CD14-positive monocyte (primary cell): ENCODE measurements around the gene ITGA2. TPM values are rescaled to one million over a fixed set of nuclear protein-coding genes. Genes with fewer than 3 reads are reported as not detected.

Experiments
- DNase-seq, 3 donors: peaks; one replicate each; pipeline ENCODE4 v3.0.0-alpha.2; 2011 to 2022
- H2AFZ ChIP-seq: 2 replicates; pipeline ENCODE4 v1.6.0; 2012; ENCODE audit warnings: mild to moderate bottlenecking, low read depth, low read length, inconsistent platforms; ENCODE audit not compliant: insufficient read depth, poor library complexity, severe bottlenecking
- H3K27ac ChIP-seq, 2 donors: 1 replicate in 1 of 2; 2 replicates in 1 of 2; pipeline ENCODE4 v1.5.1; 2012 to 2013; ENCODE audit warnings: low read length in 2 of 2, control low read depth in 1 of 2, inconsistent platforms in 1 of 2, low read depth in 1 of 2, mild to moderate bottlenecking in 1 of 2
- H3K27me3 ChIP-seq, 2 donors: one replicate each; pipeline versions ENCODE4 v1.6.0 to v1.6.1; 2011 to 2013; ENCODE audit warnings: low read length in 2 of 2; ENCODE audit not compliant: control insufficient read depth in 2 of 2, insufficient read depth in 2 of 2
- H3K36me3 ChIP-seq, 2 donors: replicated peaks in 1 of 2; 1 replicate in 1 of 2; 2 replicates in 1 of 2; pipeline versions ENCODE4 v1.5.1 to v1.6.1; 2012 to 2013; ENCODE audit warnings: low read length in 2 of 2, control low read depth in 1 of 2, inconsistent platforms in 1 of 2, mild to moderate bottlenecking in 1 of 2; ENCODE audit not compliant: insufficient read depth in 2 of 2, control insufficient read depth in 1 of 2
- H3K4me1 ChIP-seq, 2 donors: 1 replicate in 1 of 2; 2 replicates in 1 of 2; pipeline versions ENCODE4 v1.5.1 to v1.6.1; 2012 to 2013; ENCODE audit warnings: low read length in 2 of 2, control low read depth in 1 of 2, inconsistent platforms in 1 of 2, mild to moderate bottlenecking in 1 of 2, moderate library complexity in 1 of 2; ENCODE audit not compliant: insufficient read depth in 2 of 2, control insufficient read depth in 1 of 2
- H3K4me2 ChIP-seq: replicated peaks from 2 replicates; pipeline ENCODE3; 2012; ENCODE audit warnings: low read length, moderate library complexity, mild to moderate bottlenecking; ENCODE audit not compliant: poor library complexity, severe bottlenecking; ENCODE audit errors: extremely low read depth
- H3K4me3 ChIP-seq, 3 experiments: fragments of 200-600 bp in 1 of 3; sonication (generic) in 1 of 3; replicated peaks in 1 of 3; 1 replicate in 2 of 3; 2 replicates in 1 of 3; pipeline ENCODE4 v1.5.1; 2011 to 2013; ENCODE audit warnings: low read length in 3 of 3, mild to moderate bottlenecking in 3 of 3, control low read depth in 2 of 3, low read depth in 2 of 3, inconsistent platforms in 1 of 3, moderate library complexity in 1 of 3
- H3K79me2 ChIP-seq: 2 replicates; pipeline ENCODE4 v1.6.0; 2012; ENCODE audit warnings: mild to moderate bottlenecking, control low read depth, inconsistent platforms, low read length, moderate library complexity; ENCODE audit not compliant: insufficient read depth
- H3K9ac ChIP-seq: 2 replicates; pipeline ENCODE4 v1.6.0; 2017; ENCODE audit warnings: low read length, mild to moderate bottlenecking; ENCODE audit not compliant: insufficient read depth, poor library complexity, severe bottlenecking
- H3K9me3 ChIP-seq, 2 donors: replicated peaks in 1 of 2; 1 replicate in 1 of 2; 2 replicates in 1 of 2; pipeline versions ENCODE4 v1.5.1 to v1.6.1; 2012 to 2013; ENCODE audit warnings: low read length in 2 of 2, control low read depth in 1 of 2; ENCODE audit not compliant: control insufficient read depth in 1 of 2, insufficient read depth in 1 of 2
- H4K20me1 ChIP-seq: 2 replicates; pipeline ENCODE4 v1.6.0; 2012; ENCODE audit warnings: mild to moderate bottlenecking, low read length, control low read depth, moderate library complexity; ENCODE audit not compliant: insufficient read depth
- H3K27ac Mint-ChIP-seq, 7 donors: one replicate each; pipeline ENCODE4 v1.8.0; 2020; ENCODE audit warnings: mild to moderate bottlenecking in 7 of 7, mixed read lengths in 7 of 7, moderate library complexity in 6 of 7, inconsistent platforms in 2 of 7
- H3K27me3 Mint-ChIP-seq, 3 donors: one replicate each; pipeline ENCODE4 v1.8.0; 2021 to 2022; ENCODE audit warnings: low read depth in 3 of 3, mild to moderate bottlenecking in 3 of 3, mixed read lengths in 3 of 3, moderate library complexity in 3 of 3, inconsistent platforms in 1 of 3
- H3K36me3 Mint-ChIP-seq, 2 donors: one replicate each; pipeline ENCODE4 v1.8.0; 2020; ENCODE audit warnings: mixed read lengths in 2 of 2, inconsistent platforms in 1 of 2, mild to moderate bottlenecking in 1 of 2
- H3K4me1 Mint-ChIP-seq: one replicate; pipeline ENCODE4 v1.8.0; 2020; ENCODE audit warnings: mild to moderate bottlenecking, mixed read lengths
- H3K4me3 Mint-ChIP-seq, 2 donors: one replicate each; pipeline ENCODE4 v1.8.0; 2020; ENCODE audit warnings: mild to moderate bottlenecking in 2 of 2, mixed read lengths in 2 of 2, moderate library complexity in 1 of 2
- H3K9me3 Mint-ChIP-seq, 7 donors: one replicate each; pipeline ENCODE4 v1.8.0; 2020 to 2022; ENCODE audit warnings: mixed read lengths in 7 of 7, mild to moderate bottlenecking in 6 of 7, moderate library complexity in 6 of 7, inconsistent platforms in 2 of 7
- WGBS: methylation state at CpG from one replicate; pipeline ENCODE4 v1.1.5; 2013; ENCODE audit warnings: missing lambda C conversion rate; ENCODE audit not compliant: insufficient coverage; 5-methylcytosine and 5-hydroxymethylcytosine counted together
- intact Hi-C, 2 donors: fragments of 100-400 bp; cut with micrococcal nuclease; formaldehyde crosslinking; loops; one replicate each; pipeline versions ENCODE4 v1.15.0 to v1.15.1; 2023
- polyA plus RNA-seq, 3 donors: library from polyadenylated mRNA; depleted of rRNA in 1 of 3; unstranded in 2 of 3; stranded (reverse) in 1 of 3; fragments of 300-500 nt in 2 of 3; fragments of >200 nt in 1 of 3; fragmentation: Illumina TruSeq in 2 of 3; gene quantifications; 1 replicate in 2 of 3; 2 replicates in 1 of 3; pipeline ENCODE4 v1.2.3, GENCODE V29; 2012 to 2021
- TF ChIP-seq, protein P1 (sequence below): fragments of 200-600 bp; IDR thresholded peaks from one replicate; pipeline ENCODE4 v1.8.0; 2022; ENCODE audit warnings: antibody characterized with exemption, mild to moderate bottlenecking

ITGA2 gene
- polyA plus RNA-seq, 3 donors = not detected

DNA sequence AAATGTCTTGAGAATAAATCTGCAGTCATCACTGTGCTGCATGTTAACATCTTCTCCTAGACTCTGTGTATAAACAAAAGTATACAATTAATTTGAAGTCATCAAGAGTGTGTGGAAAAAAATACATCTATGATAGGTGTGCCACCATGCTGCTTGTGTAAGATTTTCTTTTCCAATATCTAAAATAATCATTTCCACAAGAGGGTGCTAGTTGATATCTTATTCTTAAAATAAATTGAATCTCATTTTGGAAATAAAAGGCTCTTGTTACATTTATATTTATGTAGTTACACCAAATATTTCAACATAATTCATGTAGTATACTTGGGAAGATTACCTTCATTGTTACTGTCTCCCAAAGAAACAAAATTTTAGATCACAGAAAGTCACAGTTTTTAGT is 134.6 kb downstream of the ITGA2 start:
- no peak overlapping the region for H3K4me2 ChIP-seq
- Mint-ChIP-seq H3K27ac (no peak overlapping the region), H3K27me3 (peaks cover under 1 to 6% (median 2%) of the 10 kb centered on the region in 3 donors), H3K9me3 (peaks cover 3 to 19% (median 8%) of the 10 kb centered on the region in 7 donors), H3K36me3 (no peaks in the 10 kb centered on the region), H3K4me1 (no peaks in the 10 kb centered on the region), H3K4me3 (no peak overlapping the region)
- TF ChIP-seq, protein P1, sequence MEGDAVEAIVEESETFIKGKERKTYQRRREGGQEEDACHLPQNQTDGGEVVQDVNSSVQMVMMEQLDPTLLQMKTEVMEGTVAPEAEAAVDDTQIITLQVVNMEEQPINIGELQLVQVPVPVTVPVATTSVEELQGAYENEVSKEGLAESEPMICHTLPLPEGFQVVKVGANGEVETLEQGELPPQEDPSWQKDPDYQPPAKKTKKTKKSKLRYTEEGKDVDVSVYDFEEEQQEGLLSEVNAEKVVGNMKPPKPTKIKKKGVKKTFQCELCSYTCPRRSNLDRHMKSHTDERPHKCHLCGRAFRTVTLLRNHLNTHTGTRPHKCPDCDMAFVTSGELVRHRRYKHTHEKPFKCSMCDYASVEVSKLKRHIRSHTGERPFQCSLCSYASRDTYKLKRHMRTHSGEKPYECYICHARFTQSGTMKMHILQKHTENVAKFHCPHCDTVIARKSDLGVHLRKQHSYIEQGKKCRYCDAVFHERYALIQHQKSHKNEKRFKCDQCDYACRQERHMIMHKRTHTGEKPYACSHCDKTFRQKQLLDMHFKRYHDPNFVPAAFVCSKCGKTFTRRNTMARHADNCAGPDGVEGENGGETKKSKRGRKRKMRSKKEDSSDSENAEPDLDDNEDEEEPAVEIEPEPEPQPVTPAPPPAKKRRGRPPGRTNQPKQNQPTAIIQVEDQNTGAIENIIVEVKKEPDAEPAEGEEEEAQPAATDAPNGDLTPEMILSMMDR = no peak
- DNase-seq = no peak
- no peaks in the 10 kb centered on the region for H3K4me1 ChIP-seq
- intact Hi-C loops = no loop called here
- H3K27ac ChIP-seq = no peak overlapping the region
- no peak overlapping the region for H2AFZ ChIP-seq
- H3K9me3 ChIP-seq = peaks cover 8 to 11% of the 10 kb centered on the region in 2 donors
- no peaks in the 10 kb centered on the region for H4K20me1 ChIP-seq
- H3K79me2 ChIP-seq = no peaks in the 10 kb centered on the region
- H3K9ac ChIP-seq = no peak overlapping the region
- H3K4me3 ChIP-seq = no peak overlapping the region
- no peaks in the 10 kb centered on the region for H3K36me3 ChIP-seq
- no peaks in the 10 kb centered on the region for H3K27me3 ChIP-seq

DNA sequence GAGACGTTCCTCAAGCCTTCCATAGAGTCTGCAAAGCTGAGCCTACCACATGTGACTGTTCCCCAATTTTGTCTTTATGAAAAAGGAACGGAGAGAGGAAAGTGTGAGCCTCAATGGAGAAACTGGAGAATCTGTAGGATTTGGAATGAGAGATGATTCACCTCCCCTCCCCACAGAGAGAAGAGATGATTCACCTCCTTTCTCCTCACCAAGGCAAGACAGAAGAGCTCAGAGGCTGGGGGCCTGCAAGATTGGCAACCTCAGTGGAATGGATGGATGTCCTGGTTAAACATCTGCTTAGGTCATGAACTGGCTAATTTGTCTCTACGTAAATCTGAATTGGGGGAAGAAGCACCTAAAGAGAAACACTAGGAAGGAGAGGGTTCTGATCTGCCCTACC is 137.4 kb downstream of the ITGA2 start:
- H3K27ac ChIP-seq = no peak overlapping the region
- H3K27me3 ChIP-seq = no peaks in the 10 kb centered on the region
- Mint-ChIP-seq H3K27me3 (peaks cover 0 to 2% (median 1%) of the 10 kb centered on the region in 3 donors), H3K27ac (no peak overlapping the region), H3K4me1 (no peaks in the 10 kb centered on the region), H3K4me3 (no peak overlapping the region), H3K36me3 (no peaks in the 10 kb centered on the region), H3K9me3 (peaks cover 6 to 28% (median 10%) of the 10 kb centered on the region in 7 donors)
- H3K9ac ChIP-seq = no peak overlapping the region
- no peaks in the 10 kb centered on the region for H3K36me3 ChIP-seq
- TF ChIP-seq, protein P1 = no peak
- H3K4me1 ChIP-seq = no peaks in the 10 kb centered on the region
- H3K9me3 ChIP-seq = peaks cover 8 to 11% of the 10 kb centered on the region in 2 donors
- no peak for DNase-seq
- H4K20me1 ChIP-seq = no peaks in the 10 kb centered on the region
- H2AFZ ChIP-seq = no peak overlapping the region
- H3K79me2 ChIP-seq = no peaks in the 10 kb centered on the region
- WGBS = 91% methylated on average over 1 of the region's 3 CpGs
- no peak overlapping the region for H3K4me3 ChIP-seq
- intact Hi-C loops = no loop called here
- H3K4me2 ChIP-seq = no peak overlapping the region
